Fibroblast of pulmonary artery (primary cell): ENCODE measurements around the gene CTDSPL2.

ENCODE experiments used
- DNase-seq: peaks from one replicate; pipeline ENCODE4 v3.0.0-alpha.2; 2010; ENCODE audit warnings: low read depth
- H3K4me3 ChIP-seq: replicated peaks from 2 replicates; pipeline ENCODE4 v1.5.1; 2011; ENCODE audit warnings: low read depth, mild to moderate bottlenecking, control low read depth, low read length, moderate library complexity
- CTCF ChIP-seq: IDR thresholded peaks from 2 replicates; pipeline ENCODE4 v1.5.1; 2011; ENCODE audit warnings: mild to moderate bottlenecking, control low read depth, low read length, inconsistent platforms; ENCODE audit errors: missing control alignments

The CTDSPL2 gene

GRCh38 chr15:44500555-44500954 lies 73.1 kb downstream of the CTDSPL2 start:
- no peak overlapping the region for H3K4me3 ChIP-seq

GRCh38 chr15:44501768-44502366 lies 74.4 kb downstream of the CTDSPL2 start:
- peak; percentile 67 for DNase-seq
- H3K4me3 ChIP-seq = no peak overlapping the region
- peak; percentile 67 for TF ChIP-seq CTCF

More at GRCh38 chr15:44500555-44500954, 73.1 kb downstream of the CTDSPL2 start:
- no peak for TF ChIP-seq CTCF
- no peak for DNase-seq

GRCh38 chr15:44516436-44516835 lies 89.0 kb downstream of the CTDSPL2 start:
- no peak for DNase-seq
- no peak overlapping the region for H3K4me3 ChIP-seq
- TF ChIP-seq CTCF = no peak

GRCh38 chr15:44519537-44519936 lies 92.1 kb downstream of the CTDSPL2 start:
- H3K4me3 ChIP-seq = no peak overlapping the region
- DNase-seq = peak; percentile 22
- TF ChIP-seq CTCF = no peak

- no peak for TF ChIP-seq CTCF
- no peak for DNase-seq
- H3K4me3 ChIP-seq = no peak overlapping the region
These were observed 97.6 kb downstream of the CTDSPL2 start for GRCh38 chr15:44525018-44525417.

GRCh38 chr15:44527241-44527640 lies 99.8 kb downstream of the CTDSPL2 start:
- DNase-seq = no peak
- H3K4me3 ChIP-seq = no peak overlapping the region
- no peak for TF ChIP-seq CTCF
